Ishikawa (cell line): ENCODE measurements around the gene SEC14L6.

Source experiments
- CEBPB ChIP-seq: IDR thresholded peaks from 2 replicates; pipeline ENCODE4 v1.6.1; 2012
- CREB1 ChIP-seq: IDR thresholded peaks from 2 replicates; pipeline ENCODE4 v1.6.1; 2012; ENCODE audit warnings: low read depth
- EGR1 ChIP-seq: IDR thresholded peaks from 2 replicates; pipeline ENCODE4 v1.6.1; 2012
- EP300 ChIP-seq: IDR thresholded peaks from 2 replicates; pipeline ENCODE4 v1.6.1; 2012; ENCODE audit warnings: borderline replicate concordance
- FOXM1 ChIP-seq: IDR thresholded peaks from 2 replicates; pipeline ENCODE4 v1.6.1; 2012; ENCODE audit warnings: low read depth, borderline replicate concordance
- NFIC ChIP-seq: IDR thresholded peaks from 2 replicates; pipeline ENCODE4 v1.6.1; 2012
- RAD21 ChIP-seq: IDR thresholded peaks from 2 replicates; pipeline ENCODE4 v1.6.1; 2012; ENCODE audit warnings: low read depth
- TAF1 ChIP-seq: IDR thresholded peaks from 2 replicates; pipeline ENCODE4 v1.6.1; 2012; ENCODE audit warnings: low read depth, mild to moderate bottlenecking
- TCF12 ChIP-seq: IDR thresholded peaks from 2 replicates; pipeline ENCODE4 v1.6.1; 2012; ENCODE audit warnings: low read depth
- TEAD4 ChIP-seq: IDR thresholded peaks from 2 replicates; pipeline ENCODE4 v1.6.1; 2012
- YY1 ChIP-seq: IDR thresholded peaks from 2 replicates; pipeline ENCODE4 v1.6.1; 2012; ENCODE audit warnings: low read depth
- ZBTB7A ChIP-seq: IDR thresholded peaks from 2 replicates; pipeline ENCODE4 v1.6.1; 2012; ENCODE audit warnings: low read depth
- TF ChIP-seq, protein P1 (sequence below): IDR thresholded peaks from 2 replicates; pipeline ENCODE4 v1.6.1; 2012; ENCODE audit warnings: low read depth, mild to moderate bottlenecking
- TF ChIP-seq, protein P2 (sequence below): IDR thresholded peaks from 2 replicates; pipeline ENCODE4 v1.6.1; 2012
- TF ChIP-seq, protein P3 (sequence below): IDR thresholded peaks from 2 replicates; pipeline ENCODE4 v1.6.1; 2012

SEC14L6 gene

DNA sequence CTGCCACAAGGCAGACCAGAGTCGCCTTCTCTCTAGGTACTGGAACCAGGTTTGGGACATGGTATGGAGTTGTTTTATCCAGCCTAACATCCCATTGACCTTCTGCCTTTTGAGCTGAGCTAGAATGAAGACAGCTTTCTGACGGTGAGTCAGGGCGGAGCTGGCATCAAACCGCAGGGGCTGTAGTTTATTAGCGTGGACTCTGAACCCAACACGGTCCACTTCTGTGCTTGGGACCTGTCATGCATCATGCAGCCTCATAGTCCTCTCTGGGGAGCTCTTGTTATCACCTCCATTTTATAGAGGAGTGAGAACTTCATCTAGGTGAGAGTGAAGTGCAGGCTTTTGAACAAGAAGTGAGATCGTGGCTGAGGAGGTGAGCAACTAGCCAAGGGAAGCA is 19.6 kb upstream of the SEC14L6 start:
- TF ChIP-seq FOXM1 (no peak), CREB1 (no peak), RAD21 (no peak), TAF1 (no peak)
- TF ChIP-seq, protein P1, sequence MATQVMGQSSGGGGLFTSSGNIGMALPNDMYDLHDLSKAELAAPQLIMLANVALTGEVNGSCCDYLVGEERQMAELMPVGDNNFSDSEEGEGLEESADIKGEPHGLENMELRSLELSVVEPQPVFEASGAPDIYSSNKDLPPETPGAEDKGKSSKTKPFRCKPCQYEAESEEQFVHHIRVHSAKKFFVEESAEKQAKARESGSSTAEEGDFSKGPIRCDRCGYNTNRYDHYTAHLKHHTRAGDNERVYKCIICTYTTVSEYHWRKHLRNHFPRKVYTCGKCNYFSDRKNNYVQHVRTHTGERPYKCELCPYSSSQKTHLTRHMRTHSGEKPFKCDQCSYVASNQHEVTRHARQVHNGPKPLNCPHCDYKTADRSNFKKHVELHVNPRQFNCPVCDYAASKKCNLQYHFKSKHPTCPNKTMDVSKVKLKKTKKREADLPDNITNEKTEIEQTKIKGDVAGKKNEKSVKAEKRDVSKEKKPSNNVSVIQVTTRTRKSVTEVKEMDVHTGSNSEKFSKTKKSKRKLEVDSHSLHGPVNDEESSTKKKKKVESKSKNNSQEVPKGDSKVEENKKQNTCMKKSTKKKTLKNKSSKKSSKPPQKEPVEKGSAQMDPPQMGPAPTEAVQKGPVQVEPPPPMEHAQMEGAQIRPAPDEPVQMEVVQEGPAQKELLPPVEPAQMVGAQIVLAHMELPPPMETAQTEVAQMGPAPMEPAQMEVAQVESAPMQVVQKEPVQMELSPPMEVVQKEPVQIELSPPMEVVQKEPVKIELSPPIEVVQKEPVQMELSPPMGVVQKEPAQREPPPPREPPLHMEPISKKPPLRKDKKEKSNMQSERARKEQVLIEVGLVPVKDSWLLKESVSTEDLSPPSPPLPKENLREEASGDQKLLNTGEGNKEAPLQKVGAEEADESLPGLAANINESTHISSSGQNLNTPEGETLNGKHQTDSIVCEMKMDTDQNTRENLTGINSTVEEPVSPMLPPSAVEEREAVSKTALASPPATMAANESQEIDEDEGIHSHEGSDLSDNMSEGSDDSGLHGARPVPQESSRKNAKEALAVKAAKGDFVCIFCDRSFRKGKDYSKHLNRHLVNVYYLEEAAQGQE, result no peak

DNA sequence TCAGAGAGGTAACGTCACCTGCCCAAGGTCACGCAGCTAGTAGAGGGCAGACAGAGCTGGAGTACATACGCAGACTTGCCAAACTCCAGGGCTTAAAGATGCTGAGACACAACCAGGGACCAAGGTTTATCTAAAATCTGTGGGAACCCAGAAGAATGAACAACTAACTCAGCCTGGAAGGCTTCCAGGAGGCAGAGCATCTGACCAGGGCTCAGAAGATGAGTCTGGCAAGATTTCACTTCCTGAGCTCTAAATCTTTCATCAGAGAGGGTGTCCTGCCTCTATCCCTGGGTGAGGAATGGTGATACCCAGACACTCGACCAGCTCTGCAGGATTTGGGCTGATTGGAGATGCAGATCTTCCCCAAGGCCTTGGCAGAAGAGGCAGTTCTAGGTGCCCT is 18.8 kb upstream of the SEC14L6 start:
- no peak for TF ChIP-seq RAD21
- TF ChIP-seq NFIC, result no peak
- TF ChIP-seq EP300, result no peak
- TF ChIP-seq TCF12, result no peak
- no peak for TF ChIP-seq TAF1
- TF ChIP-seq TEAD4, result no peak
- no peak for TF ChIP-seq CREB1
- TF ChIP-seq EGR1, result no peak
- TF ChIP-seq CEBPB, result no peak
- TF ChIP-seq, protein P1, result no peak

DNA sequence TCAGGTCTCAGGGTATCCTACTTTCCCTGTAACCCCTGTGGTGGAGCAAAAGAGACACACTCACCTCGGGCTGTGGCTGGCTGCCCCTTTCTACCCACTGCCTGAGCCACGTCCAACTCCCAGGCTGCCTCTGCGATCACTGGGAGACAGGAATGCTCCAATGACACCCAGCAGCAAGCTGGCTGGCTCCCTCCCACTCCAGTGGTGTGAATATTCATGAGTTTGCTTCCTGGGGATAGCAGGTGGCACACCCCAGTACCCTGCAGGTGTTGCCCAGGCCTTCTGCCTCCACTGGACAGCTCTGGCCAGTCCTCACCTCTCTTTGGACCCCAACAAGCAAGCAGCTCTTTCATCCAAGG is 18.2 kb upstream of the SEC14L6 start:
- no peak for TF ChIP-seq CREB1
- TF ChIP-seq FOXM1, result no peak
- no peak for TF ChIP-seq ZBTB7A
- TF ChIP-seq, protein P1, result no peak
- TF ChIP-seq NFIC, result no peak
- TF ChIP-seq, protein P2, sequence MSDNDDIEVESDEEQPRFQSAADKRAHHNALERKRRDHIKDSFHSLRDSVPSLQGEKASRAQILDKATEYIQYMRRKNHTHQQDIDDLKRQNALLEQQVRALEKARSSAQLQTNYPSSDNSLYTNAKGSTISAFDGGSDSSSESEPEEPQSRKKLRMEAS, result no peak
- no peak for TF ChIP-seq EP300
- no peak for TF ChIP-seq TEAD4
- TF ChIP-seq TAF1, result no peak
- no peak for TF ChIP-seq RAD21
- TF ChIP-seq YY1, result no peak
- TF ChIP-seq, protein P3, sequence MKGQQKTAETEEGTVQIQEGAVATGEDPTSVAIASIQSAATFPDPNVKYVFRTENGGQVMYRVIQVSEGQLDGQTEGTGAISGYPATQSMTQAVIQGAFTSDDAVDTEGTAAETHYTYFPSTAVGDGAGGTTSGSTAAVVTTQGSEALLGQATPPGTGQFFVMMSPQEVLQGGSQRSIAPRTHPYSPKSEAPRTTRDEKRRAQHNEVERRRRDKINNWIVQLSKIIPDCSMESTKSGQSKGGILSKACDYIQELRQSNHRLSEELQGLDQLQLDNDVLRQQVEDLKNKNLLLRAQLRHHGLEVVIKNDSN, result no peak
- TF ChIP-seq CEBPB, result no peak
- no peak for TF ChIP-seq EGR1
- TF ChIP-seq TCF12, result no peak

DNA sequence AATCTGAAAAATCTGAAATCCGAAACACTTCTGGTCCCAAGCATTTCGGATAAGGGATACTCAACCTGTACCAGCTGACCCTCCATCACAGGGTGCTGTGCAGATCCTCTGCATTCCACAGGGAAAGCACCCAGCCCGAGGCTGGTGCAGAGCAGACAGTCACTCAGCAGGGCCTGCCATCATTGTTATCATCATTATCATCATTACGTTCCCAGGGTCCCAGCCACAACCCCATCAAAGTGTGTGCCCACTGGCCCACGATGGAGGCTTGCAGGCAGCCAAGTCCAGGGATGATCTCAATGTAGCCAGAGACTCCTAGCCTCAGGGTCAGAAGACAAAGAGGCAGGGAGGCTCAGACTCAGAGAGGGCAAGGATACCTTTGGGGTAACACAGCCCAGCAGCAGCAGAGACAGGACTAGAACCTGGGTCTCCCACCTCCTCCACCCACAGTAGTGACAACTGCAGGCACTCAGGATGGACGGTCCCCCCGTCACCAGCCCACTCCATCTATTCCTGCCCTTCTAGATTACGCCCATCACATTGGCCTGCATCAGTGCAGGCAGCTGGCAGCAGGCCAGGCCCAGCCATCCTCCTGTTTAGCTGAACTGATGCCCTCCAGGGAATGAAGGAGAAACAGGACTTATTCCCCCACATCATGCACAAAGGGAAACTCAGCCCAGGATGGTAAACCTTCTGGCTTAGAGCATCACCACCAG is 17.7 kb upstream of the SEC14L6 start:
- TF ChIP-seq, protein P3, result no peak
- TF ChIP-seq CEBPB, result no peak
- TF ChIP-seq EP300, result no peak
- no peak for TF ChIP-seq NFIC
- TF ChIP-seq TEAD4, result no peak
- no peak for TF ChIP-seq FOXM1
- TF ChIP-seq, protein P1, result no peak
- TF ChIP-seq CREB1, result no peak
- TF ChIP-seq, protein P2, result no peak
- TF ChIP-seq ZBTB7A, result no peak
- TF ChIP-seq EGR1, result no peak
- no peak for TF ChIP-seq TCF12
- TF ChIP-seq RAD21, result no peak
- no peak for TF ChIP-seq YY1
- no peak for TF ChIP-seq TAF1
